Transverse colon (tissue), 4 donors: ENCODE data around the gene CFAP107. TPM values are rescaled to one million over a fixed set of nuclear protein-coding genes. Genes with fewer than 3 reads are reported as not detected.

Experiments
- DNase-seq: peaks from one replicate; pipeline ENCODE4 v3.0.0-alpha.2; 2019
- H3K27ac ChIP-seq, 4 donors: fragments of 200-600 bp; sonication (generic); 2 replicates each; pipeline ENCODE4 v1.5.1; 2016 to 2018; ENCODE audit warnings: inconsistent platforms in 4 of 4
- H3K27me3 ChIP-seq: fragments of 200-600 bp; sonication (generic); 2 replicates; pipeline ENCODE4 v1.5.1; 2017; ENCODE audit warnings: inconsistent platforms
- H3K36me3 ChIP-seq, 4 donors: fragments of 200-600 bp; sonication (generic); 2 replicates each; pipeline ENCODE4 v1.5.1; 2017 to 2019; ENCODE audit warnings: inconsistent platforms in 4 of 4
- H3K4me1 ChIP-seq, 4 donors: fragments of 200-600 bp; sonication (generic); 2 replicates each; pipeline ENCODE4 v1.5.1; 2017 to 2020; ENCODE audit warnings: inconsistent platforms in 4 of 4
- H3K4me3 ChIP-seq, 4 donors: fragments of 200-600 bp; sonication (generic); 1 replicate in 1 of 4; 2 replicates in 3 of 4; pipeline versions ENCODE4 v1.5.1 to v1.6.1; 2017 to 2019; ENCODE audit warnings: inconsistent platforms in 4 of 4
- H3K9me3 ChIP-seq, 2 donors: fragments of 200-600 bp; sonication (generic); 2 replicates each; pipeline ENCODE4 v1.5.1; 2017 to 2019; ENCODE audit warnings: inconsistent platforms in 2 of 2
- CTCF ChIP-seq, 5 experiments: fragments of 200-600 bp in 3 of 5; fragments of 450-650 bp in 2 of 5; sonication (generic) in 3 of 5; IDR thresholded peaks; 1 replicate in 2 of 5; 2 replicates in 3 of 5; pipeline ENCODE4 v1.5.1; 2016 to 2017; ENCODE audit warnings: antibody characterized with exemption in 5 of 5, inconsistent platforms in 3 of 5, mild to moderate bottlenecking in 2 of 5, moderate library complexity in 1 of 5
- EP300 ChIP-seq: sonication (generic); formaldehyde crosslinking; IDR thresholded peaks from one replicate; pipeline ENCODE4 v1.6.1; 2017; ENCODE audit warnings: antibody characterized with exemption, low read depth
- POLR2A ChIP-seq: fragments of 450-650 bp; IDR thresholded peaks from one replicate; pipeline ENCODE4 v1.6.1; 2016; ENCODE audit warnings: antibody characterized with exemption, mild to moderate bottlenecking, moderate library complexity
- POLR2AphosphoS5 ChIP-seq, 3 donors: sonication (generic); formaldehyde crosslinking; IDR thresholded peaks; one replicate each; pipeline ENCODE4 v1.6.1; 2016; ENCODE audit warnings: antibody characterized with exemption in 3 of 3
- WGBS, 2 donors: methylation state at CpG; one replicate each; pipeline ENCODE4 v1.1.5; 2018; ENCODE audit warnings: low coverage in 1 of 2; 5-methylcytosine and 5-hydroxymethylcytosine counted together
- in situ Hi-C, 4 donors: fragments of 200-750 bp; cut with MboI; loops; one replicate each; pipeline versions ENCODE4 v1.15.0 to v1.15.1; 2017; ENCODE audit warnings: low sequenced_read_pairs in 3 of 4, low pct_ligation_motif_present in 1 of 4, low pct_unique_long_range_greater_than_20kb in 1 of 4
- intact Hi-C: fragments of 100-400 bp; cut with DNase I; formaldehyde crosslinking; loops from one replicate; pipeline ENCODE4 v1.15.1; 2023; ENCODE audit warnings: low total_unique reads
- total RNA-seq, 4 donors: library from RNA; depleted of rRNA; stranded (reverse); fragments of >200 nt; gene quantifications; one replicate each; pipeline ENCODE4 v1.1.0, GENCODE V29; 2016

CFAP107 gene
- total RNA-seq, 4 donors from 2014 or later: not detected

GRCh38 chr1:12769976-12770505 is 24.0 kb downstream of the CFAP107 start:
- DNase-seq: no peak
- in situ Hi-C loops (no loop called here), intact Hi-C loops (no loop called here)
- H3K27ac ChIP-seq: no peak overlapping the region
- H3K4me3 ChIP-seq: no peak overlapping the region
- peaks cover 13% of the 10 kb centered on the region for H3K27me3 ChIP-seq
- no peaks in the 10 kb centered on the region for H3K4me1 ChIP-seq
- no peaks in the 10 kb centered on the region for H3K36me3 ChIP-seq
- TF ChIP-seq CTCF (IDR thresholded peaks at IDR 0.05) (no peak), POLR2AphosphoS5 (IDR thresholded peaks at IDR 0.05) (no peak), EP300 (no peak), POLR2A (no peak)
- no peaks in the 10 kb centered on the region for H3K9me3 ChIP-seq
- WGBS, 2 donors: 35 to 60% methylated on average over 2 to 7 of the region's 7 CpGs

- 67% methylated on average over 2 of the region's 2 CpGs; no CpG with 5 or more reads in 1 of the 2 donors for WGBS, 2 donors
- TF ChIP-seq CTCF (IDR thresholded peaks at IDR 0.05) (no peak), EP300 (no peak), POLR2AphosphoS5 (IDR thresholded peaks at IDR 0.05) (no peak), POLR2A (no peak)
- H3K36me3 ChIP-seq: no peaks in the 10 kb centered on the region
- no peaks in the 10 kb centered on the region for H3K9me3 ChIP-seq
- intact Hi-C loops: no loop called here
- H3K4me3 ChIP-seq: no peak overlapping the region
- H3K27me3 ChIP-seq: peaks cover 13% of the 10 kb centered on the region
- no peak for DNase-seq
- no peak overlapping the region for H3K27ac ChIP-seq
- no peaks in the 10 kb centered on the region for H3K4me1 ChIP-seq
- in situ Hi-C loops: no loop called here
Observed at GRCh38 chr1:12770620-12771019, 24.6 kb downstream of the CFAP107 start.

GRCh38 chr1:12771186-12771585 is 25.2 kb downstream of the CFAP107 start:
- peaks cover 13% of the 10 kb centered on the region for H3K27me3 ChIP-seq
- in situ Hi-C loops (no loop called here), intact Hi-C loops (no loop called here)
- no peaks in the 10 kb centered on the region for H3K4me1 ChIP-seq
- DNase-seq: no peak
- no peak overlapping the region for H3K4me3 ChIP-seq
- H3K27ac ChIP-seq: no peak overlapping the region
- TF ChIP-seq CTCF (IDR thresholded peaks at IDR 0.05): no peak
- no peak for TF ChIP-seq POLR2AphosphoS5 (IDR thresholded peaks at IDR 0.05)
- TF ChIP-seq EP300: no peak
- no peak for TF ChIP-seq POLR2A
- H3K36me3 ChIP-seq: no peaks in the 10 kb centered on the region
- no peaks in the 10 kb centered on the region for H3K9me3 ChIP-seq
- 86 to 92% methylated on average over 2 to 5 of the region's 5 CpGs for WGBS, 2 donors

GRCh38 chr1:12772520-12772919 is 26.5 kb downstream of the CFAP107 start:
- Histone ChIP-seq H3K36me3 (no peaks in the 10 kb centered on the region), H3K27me3 (peaks cover 13% of the 10 kb centered on the region), H3K4me3 (no peak overlapping the region), H3K4me1 (no peaks in the 10 kb centered on the region), H3K9me3 (no peaks in the 10 kb centered on the region), H3K27ac (no peak overlapping the region)
- 80 to 88% methylated on average over 1 to 5 of the region's 5 CpGs for WGBS, 2 donors
- no peak for TF ChIP-seq CTCF (IDR thresholded peaks at IDR 0.05)
- TF ChIP-seq POLR2A: no peak
- no peak for TF ChIP-seq EP300
- no peak for TF ChIP-seq POLR2AphosphoS5 (IDR thresholded peaks at IDR 0.05)
- intact Hi-C loops (no loop called here), in situ Hi-C loops (no loop called here)
- DNase-seq: no peak
